Renal cortical epithelial cell (primary cell): ENCODE results near the gene KCNQ1. TPM values are rescaled to one million over a fixed set of nuclear protein-coding genes. Genes with fewer than 3 reads are reported as not detected.

Experiments used
- DNase-seq: peaks from one replicate; pipeline ENCODE4 v3.0.0-alpha.2; 2011; ENCODE audit warnings: low read depth
- total RNA-seq: library from RNA; depleted of rRNA; stranded (reverse); fragments of >200 nt; gene quantifications from 2 replicates; pipeline ENCODE4 v1.2.3, GENCODE V29; 2014

KCNQ1 gene
- total RNA-seq, 1 donor from 2014 or later, result 1.1 TPM

DNA sequence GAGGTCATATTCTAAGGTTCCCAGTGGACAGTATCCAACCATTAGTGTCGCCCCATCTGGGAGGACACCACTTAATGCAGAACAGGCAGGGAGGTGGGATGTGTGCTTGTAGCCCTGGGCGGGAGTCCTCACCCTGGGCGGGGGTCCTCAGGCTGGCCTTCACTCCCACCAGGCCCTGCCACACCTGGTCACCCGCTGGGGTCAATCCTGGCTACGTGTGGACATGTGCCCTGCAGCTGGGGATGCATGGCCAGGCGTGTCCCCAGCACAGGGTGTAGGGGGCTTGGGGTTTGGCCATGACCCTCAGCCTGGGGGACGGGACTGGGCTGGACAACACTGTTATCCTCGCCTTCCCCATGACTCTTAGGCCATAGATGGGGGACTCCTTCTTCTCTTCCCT, 19.3 kb upstream of the KCNQ1 start:
- no peak for DNase-seq

DNA sequence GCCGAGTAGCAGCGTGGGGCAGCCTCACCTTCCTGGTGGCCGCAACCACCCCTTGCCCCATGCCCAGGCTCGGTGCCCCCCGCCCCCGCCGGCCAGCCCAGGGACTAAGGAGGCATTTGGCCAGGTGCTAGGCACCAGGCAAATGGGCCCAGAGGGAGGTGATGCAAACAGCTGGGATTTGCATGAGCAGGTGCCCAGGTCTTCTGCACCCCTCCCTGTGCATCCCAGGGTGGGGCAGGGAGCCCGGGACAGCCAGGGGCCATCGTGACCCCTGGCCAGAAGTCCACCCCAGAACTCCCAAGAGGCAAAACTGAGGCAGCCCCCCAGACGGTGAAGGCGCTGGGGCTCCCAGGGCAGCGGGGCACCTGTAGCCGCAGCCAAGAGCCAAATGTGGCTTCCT, 18.6 kb upstream of the KCNQ1 start:
- no peak for DNase-seq

DNA sequence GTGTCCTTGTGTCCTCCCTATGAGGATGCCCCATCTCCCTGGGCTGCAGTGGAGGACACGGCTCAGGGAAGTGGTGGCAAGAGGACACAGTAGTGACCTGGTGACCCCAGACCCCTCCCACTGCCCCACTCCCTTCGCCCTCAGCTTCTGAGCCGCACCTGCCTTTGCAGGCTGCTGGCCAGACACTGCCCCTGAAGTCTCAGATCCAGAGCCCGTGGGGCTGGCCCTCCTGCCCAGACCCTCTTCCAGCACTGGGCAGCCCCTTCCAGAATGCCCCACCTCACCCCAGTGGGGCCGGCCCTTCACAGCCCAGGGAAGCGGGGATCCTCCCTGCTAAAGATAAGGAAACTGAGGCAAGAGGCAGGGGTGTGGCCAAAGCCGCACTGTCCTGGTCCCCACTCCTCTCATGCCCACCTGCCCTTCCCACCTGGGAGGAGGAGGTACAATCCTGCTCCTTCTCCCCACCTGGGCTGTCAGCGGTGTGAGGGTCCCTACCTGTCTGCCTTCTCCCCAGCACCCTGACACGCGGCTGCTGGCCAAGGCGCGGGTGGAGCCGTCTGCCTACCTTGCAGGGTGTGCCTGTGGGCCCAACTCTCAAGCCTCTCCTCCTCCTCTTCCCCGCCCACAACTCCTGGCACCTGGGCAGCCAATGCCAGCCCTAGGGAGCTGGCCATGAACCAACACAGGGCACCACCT, 17.8 kb upstream of the KCNQ1 start:
- no peak for DNase-seq

DNA sequence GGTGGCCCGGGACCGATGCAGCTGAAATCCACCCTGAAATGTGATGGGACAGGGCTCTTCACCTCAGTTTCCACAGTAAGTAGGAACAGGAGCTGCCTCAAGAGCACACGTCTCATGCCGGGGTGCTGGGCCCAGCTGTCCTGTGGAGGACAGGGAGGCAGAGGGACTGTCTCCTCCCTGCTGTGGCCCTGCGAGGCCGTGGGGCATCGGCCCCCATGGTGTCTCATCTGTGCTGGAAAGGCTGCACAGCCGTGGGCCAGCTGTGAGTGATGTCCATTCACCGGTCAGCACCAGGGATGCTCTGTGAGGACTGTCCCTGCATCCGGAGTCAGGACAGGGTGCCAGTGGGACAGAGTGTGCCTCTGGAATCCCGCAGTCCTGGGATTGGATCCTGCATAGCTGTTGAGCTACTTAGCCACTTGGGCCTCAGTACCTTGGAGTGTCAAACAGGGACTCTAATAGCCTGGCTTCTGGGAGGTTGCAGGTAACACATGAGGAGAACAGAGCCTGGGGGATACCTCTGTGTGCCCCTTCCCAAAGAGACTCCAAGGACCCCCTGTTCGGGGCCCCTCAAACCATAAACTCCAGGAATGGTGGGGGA, 17.0 kb upstream of the KCNQ1 start:
- no peak for DNase-seq

DNA sequence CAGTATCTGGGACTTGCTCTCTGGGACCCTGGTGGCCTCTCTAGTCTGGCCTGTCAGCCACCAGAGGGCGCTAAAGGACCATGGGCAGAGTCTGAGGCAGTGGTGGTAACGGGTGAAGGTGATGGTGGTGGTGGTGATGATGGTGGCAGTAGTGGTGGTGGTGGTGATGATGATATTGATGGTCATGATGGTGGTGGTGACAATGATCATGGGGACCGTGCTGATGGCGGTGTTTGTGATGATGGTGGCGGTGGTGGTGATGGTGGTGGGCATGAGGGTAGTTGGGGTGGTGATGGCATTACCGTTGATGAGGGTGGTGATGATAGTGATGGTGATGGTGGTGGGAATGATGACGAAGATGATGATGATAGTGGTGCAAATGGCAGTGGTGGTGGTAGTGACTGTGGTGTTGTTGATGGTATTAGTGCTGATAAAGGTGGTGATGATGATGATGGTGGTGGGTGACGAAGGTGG, 16.4 kb upstream of the KCNQ1 start:
- peak; percentile 21 for DNase-seq

DNA sequence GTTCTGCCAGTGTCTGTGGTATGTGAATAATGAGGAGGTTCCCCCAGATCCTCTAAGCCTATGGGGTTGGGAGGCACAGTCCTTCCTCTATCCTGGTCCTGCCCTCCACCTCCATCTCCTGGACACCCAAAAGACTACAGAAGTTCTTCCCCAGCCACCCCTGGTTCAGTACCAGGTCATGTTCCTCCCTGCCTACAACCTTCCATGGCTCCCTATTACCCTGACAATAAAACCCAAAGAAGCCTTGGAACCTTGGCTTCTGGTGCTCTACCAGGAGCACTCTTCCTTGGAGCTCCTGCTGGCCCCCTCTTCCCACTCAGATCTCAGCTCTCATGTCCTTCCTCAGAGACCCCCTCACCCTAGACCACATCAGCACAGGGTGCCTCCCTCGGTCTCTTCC, 13.4 kb upstream of the KCNQ1 start:
- DNase-seq, result no peak

DNA sequence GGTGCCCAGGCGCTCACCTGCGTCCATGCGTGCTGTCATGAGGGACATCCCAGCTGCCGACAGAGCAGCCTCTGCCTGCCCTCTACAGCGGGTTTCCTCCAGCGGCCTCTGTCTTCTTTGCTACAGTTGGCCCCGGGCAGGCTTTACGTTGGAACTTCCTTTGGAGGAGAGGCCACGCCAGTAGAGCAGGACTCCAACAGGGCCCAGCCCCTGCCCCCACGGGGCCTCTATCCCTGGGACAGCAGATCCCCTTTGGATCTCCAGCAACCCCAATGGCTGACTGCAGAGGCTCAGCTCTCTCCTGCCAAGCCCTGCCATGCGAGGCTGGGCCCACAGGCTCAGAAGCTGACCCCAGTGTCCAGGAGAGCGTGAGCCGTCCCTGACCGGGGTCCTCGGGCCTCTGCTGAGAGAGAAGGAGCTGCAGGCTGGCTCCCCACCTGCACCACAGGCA, 12.6 kb upstream of the KCNQ1 start:
- no peak for DNase-seq

DNA sequence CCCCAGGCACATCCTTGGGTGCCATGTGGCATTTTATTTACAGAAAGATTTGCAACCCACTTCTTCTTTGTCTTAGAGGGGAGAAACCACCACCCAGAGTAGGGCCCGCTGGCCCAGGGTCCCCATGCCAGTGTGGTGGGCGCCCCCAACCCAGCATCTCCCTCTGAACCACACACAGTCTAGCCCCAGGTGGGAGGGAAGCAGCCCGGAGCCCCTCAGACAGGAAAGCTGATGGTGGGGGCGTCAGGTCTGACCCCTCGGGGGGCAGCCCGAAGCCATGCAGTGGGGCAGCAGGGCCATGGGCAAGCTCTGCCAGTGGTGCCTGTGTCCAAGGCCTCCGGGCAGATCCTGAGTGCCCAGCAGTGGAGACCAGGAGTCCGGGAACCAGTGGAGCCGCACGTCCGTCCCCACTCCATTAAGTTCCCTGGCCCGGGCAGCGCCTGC, 12.2 kb upstream of the KCNQ1 start:
- no peak for DNase-seq

DNA sequence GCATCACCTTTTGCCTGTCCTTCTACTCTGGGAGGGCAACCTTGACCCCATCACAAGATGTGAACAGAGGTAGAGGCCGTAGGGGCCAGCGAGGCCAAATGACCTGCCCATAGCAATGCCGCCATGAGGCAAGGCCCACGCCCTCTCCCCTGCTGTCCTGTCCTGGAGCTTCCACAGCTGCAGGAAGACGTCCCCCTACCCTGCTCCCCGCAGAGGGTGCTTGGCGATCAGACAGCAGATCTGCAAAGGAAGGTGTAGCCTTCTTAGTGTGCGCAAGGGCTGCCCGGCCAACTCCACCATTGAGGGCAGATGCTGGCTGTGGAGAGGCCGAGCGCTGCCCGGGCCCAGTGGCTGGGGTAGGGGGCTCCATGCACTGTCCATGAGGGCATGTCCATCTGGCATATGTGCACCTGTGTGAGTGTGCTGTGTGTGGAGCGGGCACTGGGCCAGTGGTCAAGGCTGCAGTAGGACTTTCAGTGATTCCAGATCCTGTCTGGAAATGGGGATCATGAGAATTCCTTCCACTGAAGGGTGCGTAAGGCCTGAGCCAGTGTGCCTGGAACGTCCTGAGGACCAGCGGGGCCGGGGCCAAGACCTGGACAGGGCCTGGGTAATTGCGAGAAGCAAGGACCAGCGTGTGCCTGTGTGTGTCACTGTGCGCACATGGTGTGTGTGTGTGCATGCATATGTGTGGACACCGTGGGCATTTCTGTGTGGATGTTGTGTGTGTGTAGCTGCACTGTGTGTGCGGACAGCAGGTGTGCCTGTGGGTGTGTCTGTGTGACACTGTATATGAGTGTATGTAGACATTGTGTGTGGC, 11.5 kb upstream of the KCNQ1 start:
- DNase-seq, result no peak

DNA sequence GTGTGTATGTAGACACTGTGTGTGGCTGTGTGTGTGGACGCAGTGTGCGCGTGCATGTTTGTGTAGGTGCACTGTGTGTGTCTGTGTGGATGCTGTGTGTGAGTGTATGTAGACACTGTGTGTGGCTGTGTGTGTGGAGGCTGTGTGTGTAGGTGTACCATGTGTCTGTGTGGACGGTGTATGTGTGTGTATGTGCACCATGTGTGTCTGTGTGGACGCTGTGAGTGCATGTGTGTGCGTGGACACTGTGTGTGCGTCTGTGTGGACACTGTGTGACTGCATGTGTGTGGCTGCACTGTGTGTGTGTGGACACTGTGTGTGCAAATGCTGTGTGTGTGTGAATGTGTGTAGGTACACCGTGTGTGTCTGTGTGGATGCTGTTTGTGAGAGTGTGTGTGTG, 10.8 kb upstream of the KCNQ1 start:
- no peak for DNase-seq

DNA sequence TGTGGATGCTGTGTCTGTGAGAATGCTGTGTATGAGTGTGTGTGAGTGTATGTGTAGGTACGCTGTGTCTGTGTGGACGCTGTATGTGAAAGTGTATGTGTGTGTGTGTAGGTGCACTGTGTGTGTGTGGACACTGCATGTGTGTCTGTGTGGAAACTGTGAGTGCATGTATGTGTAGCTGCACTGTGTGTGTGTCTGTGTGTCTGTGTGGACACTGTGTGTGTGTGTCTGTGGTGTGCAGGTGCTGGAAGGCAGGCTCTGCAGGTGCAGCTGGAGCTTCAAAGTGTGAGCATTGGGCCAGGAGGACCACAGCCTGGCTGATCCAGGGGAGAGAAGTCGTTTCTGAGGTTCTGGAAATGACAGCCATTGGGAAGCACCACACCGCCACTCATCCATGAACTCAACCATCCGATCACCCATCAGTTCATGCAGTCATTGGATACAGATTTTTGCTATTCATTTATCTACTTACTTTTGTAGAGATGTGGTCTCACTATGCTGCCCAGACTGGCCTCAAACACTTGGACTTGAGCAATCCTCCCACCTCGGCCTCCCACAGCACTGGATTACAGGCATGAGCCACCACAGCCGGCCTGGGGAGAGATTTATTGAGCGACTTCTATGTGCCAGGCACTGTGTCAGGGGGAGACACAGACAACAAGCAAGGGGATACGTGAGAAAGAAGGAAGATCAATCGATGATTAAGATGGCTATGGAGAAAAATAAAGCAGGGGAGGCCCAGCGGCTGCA, 10.1 kb upstream of the KCNQ1 start:
- no peak for DNase-seq

DNA sequence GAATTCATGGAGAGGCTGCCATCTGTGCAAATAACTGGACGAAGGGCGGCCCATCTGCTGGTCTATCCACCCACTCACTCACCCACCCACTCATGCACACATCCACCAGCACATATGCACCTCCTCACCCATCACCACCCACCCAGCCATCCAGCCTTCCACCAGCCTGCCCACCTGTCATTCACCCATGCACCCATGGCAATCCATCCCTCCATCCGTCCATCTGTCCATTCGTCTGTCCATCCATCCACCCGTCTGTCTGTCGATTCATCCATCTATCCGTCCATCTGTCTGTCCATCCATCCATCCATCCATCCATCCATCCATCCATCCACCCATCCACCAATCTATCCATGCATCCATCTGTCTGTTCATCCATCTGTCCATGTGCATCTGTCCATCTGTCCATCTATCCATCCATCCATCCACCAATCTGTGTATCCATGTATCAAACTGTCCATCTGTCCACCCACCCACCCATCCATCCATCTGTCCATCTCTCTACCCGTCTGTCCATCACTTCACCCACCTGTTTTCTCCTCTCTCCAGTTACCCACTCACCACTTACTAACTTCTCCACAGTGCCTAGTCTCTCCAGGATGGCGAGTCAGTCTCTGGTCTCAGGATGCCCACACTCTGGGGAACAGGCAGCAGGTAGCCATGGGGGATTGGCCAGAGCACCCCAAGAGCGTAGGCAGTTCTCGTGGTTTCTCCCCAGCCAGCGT, 9.4 kb upstream of the KCNQ1 start:
- DNase-seq, result no peak

DNA sequence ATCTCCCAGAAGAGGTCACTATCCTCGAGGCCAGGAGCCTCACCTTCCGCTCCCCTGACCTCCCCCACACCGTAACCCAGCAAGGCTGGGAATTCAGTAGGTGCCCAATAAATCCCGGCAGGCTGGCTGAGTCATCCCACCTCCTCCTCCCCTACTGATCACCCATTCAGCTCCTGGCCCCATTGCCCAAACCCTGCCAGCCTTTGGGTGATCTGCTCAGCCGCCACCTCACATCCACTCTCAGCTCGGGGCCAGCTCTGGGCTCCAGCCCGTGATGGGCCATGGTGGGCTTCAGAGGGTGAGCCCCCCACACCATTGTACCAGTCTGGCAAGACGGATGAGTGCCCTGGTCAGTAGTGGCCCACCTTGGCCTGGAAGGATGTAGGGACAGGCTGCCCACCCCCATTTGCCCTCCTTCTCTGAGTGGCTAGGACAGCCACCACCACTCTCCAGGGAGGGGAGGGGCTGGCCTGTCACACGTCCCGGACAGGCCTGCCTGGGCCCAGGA, 8.7 kb upstream of the KCNQ1 start:
- no peak for DNase-seq

DNA sequence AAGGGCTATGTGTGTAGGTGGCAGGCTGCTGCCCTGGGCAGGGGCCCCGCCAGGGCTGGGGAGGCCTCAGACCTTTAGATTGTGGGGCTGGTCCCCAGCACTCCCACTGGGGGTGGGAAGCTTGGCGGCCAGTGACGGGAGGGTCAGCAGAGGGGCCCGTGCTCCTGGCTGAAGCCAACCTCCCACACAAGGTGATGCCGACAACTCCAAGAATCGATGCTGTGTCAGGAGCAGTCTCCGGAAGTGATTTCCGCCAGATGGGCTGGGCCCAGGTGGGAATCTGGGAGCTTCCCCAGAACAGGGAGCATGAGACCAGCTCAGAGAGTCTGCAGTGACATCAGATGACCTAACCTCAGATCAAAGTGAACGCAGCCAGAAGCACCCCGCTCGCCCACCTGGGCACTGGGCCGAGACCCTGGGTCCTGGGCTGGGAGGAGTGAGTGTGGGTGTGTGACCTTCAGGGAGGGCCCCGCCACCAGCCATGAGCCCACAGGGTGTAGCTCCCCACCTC, 8.2 kb upstream of the KCNQ1 start:
- DNase-seq, result no peak

DNA sequence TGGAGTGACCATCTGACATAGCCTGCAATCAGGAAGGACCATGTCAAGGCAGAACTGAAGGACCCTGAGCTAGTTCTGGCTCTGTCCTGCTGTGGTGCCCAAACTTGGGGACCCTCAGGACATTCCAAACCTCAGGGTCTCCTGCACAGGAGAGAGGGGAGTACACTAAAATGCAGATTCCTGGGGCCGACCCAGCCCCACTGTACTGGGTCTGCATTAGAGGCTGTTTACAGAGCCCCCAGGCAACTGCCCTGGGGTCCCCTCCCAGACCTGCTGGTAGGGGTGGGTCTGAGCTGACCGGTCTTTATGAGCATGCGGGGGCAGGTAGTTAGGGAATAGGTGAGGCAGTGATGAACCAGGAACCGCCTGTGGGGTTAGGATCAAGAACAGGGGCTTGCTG, 7.3 kb upstream of the KCNQ1 start:
- no peak for DNase-seq

DNA sequence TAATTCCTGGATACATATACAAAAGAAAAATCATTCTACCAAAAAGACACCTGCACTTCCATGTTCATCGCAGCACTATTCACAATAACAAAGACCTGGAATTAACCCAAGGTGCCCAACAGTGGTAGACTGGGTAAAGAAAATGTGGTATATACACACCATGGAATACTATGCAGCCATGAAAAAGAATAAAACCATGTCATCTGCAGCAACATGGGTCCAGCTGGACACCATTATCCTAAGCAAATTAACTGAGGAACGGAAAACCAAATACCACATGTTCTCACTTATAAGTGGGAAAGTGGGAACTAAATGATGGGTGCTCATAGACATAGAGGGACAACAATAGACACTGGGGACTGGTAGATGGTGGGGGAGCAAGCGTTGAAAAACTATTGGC, 5.0 kb upstream of the KCNQ1 start:
- DNase-seq, result no peak

DNA sequence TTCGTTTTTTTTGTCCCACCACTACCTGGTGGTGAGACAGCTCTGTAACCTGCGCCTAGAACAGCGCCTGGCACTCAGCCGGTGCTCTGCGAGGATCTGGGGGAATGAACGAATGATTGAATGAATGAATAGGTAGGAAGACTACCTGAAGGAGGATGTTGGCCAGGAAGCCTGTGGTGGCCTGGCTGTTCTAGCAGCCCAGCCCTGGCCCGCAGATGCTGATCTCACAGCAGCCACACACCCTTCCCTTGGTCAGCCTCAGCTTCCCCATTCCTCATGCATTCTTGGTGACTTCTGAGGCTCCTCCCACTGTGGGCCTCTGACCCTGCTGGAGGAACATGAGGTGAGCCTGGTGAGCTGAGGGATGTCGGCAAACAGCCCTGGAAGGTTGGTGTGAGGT, 4.2 kb upstream of the KCNQ1 start:
- DNase-seq, result peak; percentile 7

DNA sequence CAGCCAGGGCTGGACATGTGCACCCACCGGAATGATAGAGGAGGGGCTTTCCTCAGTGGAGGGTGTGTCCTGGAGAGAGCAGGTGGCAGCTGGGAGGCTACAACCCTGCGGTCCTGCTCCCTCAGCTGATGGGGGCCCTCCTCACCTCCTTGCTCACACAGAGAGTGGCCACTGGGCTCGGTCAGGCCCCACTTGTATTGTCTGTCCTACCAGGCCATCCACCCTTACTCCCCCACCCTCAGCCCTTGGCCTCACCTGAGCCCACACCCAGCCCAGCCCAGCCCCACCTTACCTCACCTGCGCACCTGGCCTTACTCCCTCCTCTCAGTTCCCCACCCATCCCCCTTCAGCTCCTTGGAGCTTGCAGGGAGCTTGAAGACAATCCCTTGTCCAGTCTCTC, 3.6 kb upstream of the KCNQ1 start:
- no peak for DNase-seq

DNA sequence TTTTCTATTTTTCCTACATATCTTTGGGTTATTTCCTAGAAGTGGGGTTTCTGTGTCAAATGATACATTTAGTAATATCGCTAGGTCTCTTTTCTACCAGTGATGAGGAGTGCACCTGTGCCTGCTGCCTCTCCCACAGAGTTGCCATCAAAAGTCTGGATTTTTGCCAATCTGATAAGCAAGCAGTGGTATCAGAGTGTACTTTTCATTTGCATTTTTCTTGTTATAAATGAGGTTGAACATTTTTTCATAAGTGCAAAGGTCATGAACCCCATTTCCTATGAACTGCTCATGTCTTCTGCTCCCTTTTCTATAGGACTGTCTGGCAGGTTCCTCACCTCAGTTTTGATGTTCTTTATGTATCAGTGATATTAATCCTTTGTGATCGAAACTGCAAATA, 2.2 kb upstream of the KCNQ1 start:
- no peak for DNase-seq

DNA sequence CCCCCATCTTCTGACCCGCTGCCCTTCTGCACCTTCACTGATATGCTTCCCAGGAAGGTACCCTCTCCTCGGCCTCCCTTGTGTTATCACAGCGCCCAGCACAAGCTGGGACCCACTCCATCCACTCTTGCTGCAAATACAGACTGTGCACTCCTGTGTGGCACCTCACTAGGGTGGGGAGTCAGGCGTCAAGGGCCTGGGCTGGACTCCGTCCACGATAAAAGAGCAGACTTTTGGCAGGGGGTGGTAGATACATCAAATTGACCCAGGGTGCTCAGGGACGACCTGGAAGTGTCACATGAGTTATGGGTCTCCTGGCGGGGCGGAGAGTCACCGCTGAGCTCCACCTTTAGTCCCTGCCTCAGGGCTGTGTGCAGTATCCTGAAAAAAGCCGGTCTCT, 1.4 kb upstream of the KCNQ1 start:
- DNase-seq, result no peak
